Caco-2 (cell line): ENCODE results near the gene DLST. TPM values are rescaled to one million over a fixed set of nuclear protein-coding genes. Genes with fewer than 3 reads are reported as not detected.

ENCODE experiments used
- BruUV-seq: library from RNA; stranded (reverse); fragments of 400-500 nt; replicated peaks from 2 replicates; lab custom pipeline; 2021; lab: Mats Ljungman, UMichigan
- CTCF ChIA-PET: fragments of 300-600 bp; sonication (Branson Sonifier 250); formaldehyde crosslinking; loops from one replicate; lab custom pipeline; 2022; ENCODE audit warnings: antibody characterized with exemption; lab: Charles Lee
- POLR2A ChIA-PET: fragments of 300-600 bp; sonication (Branson Sonifier 250); formaldehyde crosslinking; loops from one replicate; lab custom pipeline; 2022; ENCODE audit warnings: antibody characterized with exemption; lab: Charles Lee
- DNase-seq, 2 experiments: peaks; one replicate each; pipeline versions ENCODE4 v3.0.0 to v3.0.0-alpha.2; 2020 to 2022
- H3K27me3 ChIP-seq: replicated peaks from 2 replicates; pipeline ENCODE4 v1.6.0; 2011; ENCODE audit warnings: low read length; ENCODE audit not compliant: control insufficient read depth, insufficient read depth
- H3K36me3 ChIP-seq: 2 replicates; pipeline ENCODE4 v1.5.1; 2011; ENCODE audit warnings: low read length; ENCODE audit not compliant: control insufficient read depth, insufficient read depth
- H3K4me1 ChIP-seq: fragments of 250-450 bp; sonication (Bioruptor Pico); 2 replicates; pipeline ENCODE4 v1.5.1; 2020; ENCODE audit warnings: mild to moderate bottlenecking
- H3K4me3 ChIP-seq: 2 replicates; pipeline ENCODE4 v1.5.1; 2011; ENCODE audit warnings: low read depth, mild to moderate bottlenecking, control low read depth, low read length
- H3K9me3 ChIP-seq: fragments of 250-450 bp; sonication (Bioruptor Pico); 2 replicates; pipeline ENCODE4 v1.5.1; 2020; ENCODE audit warnings: mild to moderate bottlenecking, moderate library complexity
- H3K27ac Mint-ChIP-seq: one replicate; pipeline ENCODE4 v1.8.0; 2022; ENCODE audit warnings: mixed read lengths; ENCODE audit not compliant: unreplicated experiment
- H3K27me3 Mint-ChIP-seq: one replicate; pipeline ENCODE4 v1.8.0; 2022; ENCODE audit warnings: mixed read lengths; ENCODE audit not compliant: insufficient read depth, unreplicated experiment
- H3K36me3 Mint-ChIP-seq: one replicate; pipeline ENCODE4 v1.8.0; 2022; ENCODE audit warnings: mild to moderate bottlenecking, mixed read lengths; ENCODE audit not compliant: insufficient read depth, unreplicated experiment
- H3K4me1 Mint-ChIP-seq: one replicate; pipeline ENCODE4 v1.8.0; 2022; ENCODE audit warnings: low read depth, mixed read lengths; ENCODE audit not compliant: unreplicated experiment
- H3K4me3 Mint-ChIP-seq: one replicate; pipeline ENCODE4 v1.8.0; 2022; ENCODE audit warnings: mild to moderate bottlenecking, moderate library complexity, mixed read lengths; ENCODE audit not compliant: unreplicated experiment
- H3K9me3 Mint-ChIP-seq: one replicate; pipeline ENCODE4 v1.8.0; 2022; ENCODE audit warnings: mixed read lengths; ENCODE audit not compliant: unreplicated experiment
- CTCF ChIP-seq, 2 experiments: fragments of 200-600 bp in 1 of 2; IDR thresholded peaks; 1 replicate in 1 of 2; 2 replicates in 1 of 2; pipeline versions ENCODE4 v1.5.1 to v1.8.0; 2011 to 2022; ENCODE audit warnings: antibody characterized with exemption in 1 of 2, control low read depth in 1 of 2, inconsistent platforms in 1 of 2, low read depth in 1 of 2, low read length in 1 of 2, mild to moderate bottlenecking in 1 of 2, moderate library complexity in 1 of 2; ENCODE audit not compliant: insufficient read depth in 1 of 2, severe bottlenecking in 1 of 2, unreplicated experiment in 1 of 2
- intact Hi-C: fragments of 100-400 bp; cut with micrococcal nuclease; formaldehyde crosslinking; loops from one replicate; pipeline ENCODE4 v1.10.0; 2022; ENCODE audit not compliant: unreplicated experiment
- total RNA-seq: library from RNA; stranded (reverse); gene quantifications from 2 replicates; pipeline ENCODE4 v1.2.3, GENCODE V29; 2022

Gene DLST
- total RNA-seq, 1 experiment from 2014 or later: 88.1 TPM

GRCh38 chr14:74840603-74841030 is 41.1 kb upstream of the DLST start:
- ChIA-PET CTCF (interaction anchor here (1.0 kb wide), 1 partner anchor 20 kb away, joined by 4 read pairs; no protein-coding TSS in a partner anchor), POLR2A (no interaction called here)
- Histone ChIP-seq H3K4me3 (no peak overlapping the region), H3K27me3 (no peaks in the 10 kb centered on the region), H3K9me3 (no peaks in the 10 kb centered on the region), H3K4me1 (no peaks in the 10 kb centered on the region), H3K36me3 (no peaks in the 10 kb centered on the region)
- peaks cover 31% of the 10 kb centered on the region for H3K36me3 Mint-ChIP-seq
- no peaks in the 10 kb centered on the region for H3K27me3 Mint-ChIP-seq
- no peak for DNase-seq
- H3K4me3 Mint-ChIP-seq: no peak overlapping the region
- no peak for TF ChIP-seq CTCF (IDR thresholded peaks at IDR 0.05; ENCODE audit: insufficient read depth in 1 of 2, low read depth in 1 of 2, low read length in 1 of 2, severe bottlenecking in 1 of 2, unreplicated experiment in 1 of 2)
- no peak overlapping the region for H3K27ac Mint-ChIP-seq
- no peaks in the 10 kb centered on the region for H3K4me1 Mint-ChIP-seq
- intact Hi-C loops: no loop called here
- H3K9me3 Mint-ChIP-seq: no peaks in the 10 kb centered on the region
- no TSS peak for BruUV-seq

GRCh38 chr14:74841230-74842207 is 40.2 kb upstream of the DLST start:
- H3K27me3 Mint-ChIP-seq: no peaks in the 10 kb centered on the region
- no TSS peak for BruUV-seq
- H3K27me3 ChIP-seq: no peaks in the 10 kb centered on the region
- H3K9me3 Mint-ChIP-seq: no peaks in the 10 kb centered on the region
- ChIA-PET POLR2A (no interaction called here), CTCF (interaction anchor here (0.6 kb wide), 1 partner anchor 32 kb away, joined by 4 read pairs; no protein-coding TSS in a partner anchor)
- no peak for DNase-seq
- no peak overlapping the region for H3K4me3 ChIP-seq
- H3K4me1 ChIP-seq: no peaks in the 10 kb centered on the region
- no peak overlapping the region for H3K4me3 Mint-ChIP-seq
- no peaks in the 10 kb centered on the region for H3K9me3 ChIP-seq
- H3K36me3 Mint-ChIP-seq: peaks cover 27% of the 10 kb centered on the region
- intact Hi-C loops: no loop called here
- no peaks in the 10 kb centered on the region for H3K4me1 Mint-ChIP-seq
- H3K27ac Mint-ChIP-seq: no peak overlapping the region
- no peak for TF ChIP-seq CTCF (IDR thresholded peaks at IDR 0.05; ENCODE audit: insufficient read depth in 1 of 2, low read depth in 1 of 2, low read length in 1 of 2, severe bottlenecking in 1 of 2, unreplicated experiment in 1 of 2)
- no peaks in the 10 kb centered on the region for H3K36me3 ChIP-seq

GRCh38 chr14:74843653-74844052 is 38.1 kb upstream of the DLST start:
- no peak for TF ChIP-seq CTCF (IDR thresholded peaks at IDR 0.05; ENCODE audit: insufficient read depth in 1 of 2, low read depth in 1 of 2, low read length in 1 of 2, severe bottlenecking in 1 of 2, unreplicated experiment in 1 of 2)
- H3K4me3 ChIP-seq: no peak overlapping the region
- intact Hi-C loops: no loop called here
- no peaks in the 10 kb centered on the region for H3K4me1 ChIP-seq
- H3K27ac Mint-ChIP-seq: no peak overlapping the region
- no peaks in the 10 kb centered on the region for H3K9me3 ChIP-seq
- POLR2A ChIA-PET: no interaction called here
- H3K4me1 Mint-ChIP-seq: no peaks in the 10 kb centered on the region
- peaks cover 20% of the 10 kb centered on the region for H3K36me3 Mint-ChIP-seq
- CTCF ChIA-PET: interaction anchor here (1.2 kb wide), 1 partner anchor 234 kb away, joined by 5 read pairs; no protein-coding TSS in a partner anchor
- no peaks in the 10 kb centered on the region for H3K36me3 ChIP-seq
- no peaks in the 10 kb centered on the region for H3K27me3 Mint-ChIP-seq
- no peaks in the 10 kb centered on the region for H3K27me3 ChIP-seq
- H3K9me3 Mint-ChIP-seq: no peaks in the 10 kb centered on the region
- no peak overlapping the region for H3K4me3 Mint-ChIP-seq
- no peak for DNase-seq
- BruUV-seq: no TSS peak
